Panc1 (cell line): ENCODE measurements around the gene SETD2.

Source experiments
- POLR2AphosphoS5 ChIP-seq: IDR thresholded peaks from 2 replicates; pipeline ENCODE4 v1.6.1; 2012; ENCODE audit warnings: mild to moderate bottlenecking, low read depth, low read length, moderate library complexity
- SIN3A ChIP-seq: IDR thresholded peaks from 2 replicates; pipeline ENCODE4 v1.6.1; 2012; ENCODE audit warnings: low read depth, mild to moderate bottlenecking, low read length, moderate library complexity, borderline replicate concordance; ENCODE audit not compliant: insufficient read depth
- TCF7L2 ChIP-seq: IDR thresholded peaks from 2 replicates; pipeline ENCODE4 v1.6.1; 2011; ENCODE audit warnings: mild to moderate bottlenecking, low read depth, low read length, inconsistent platforms
- TF ChIP-seq, protein P1 (sequence below): fragments of 450-650 bp; IDR thresholded peaks from 2 replicates; pipeline ENCODE4 v1.5.1; 2017; ENCODE audit warnings: mild to moderate bottlenecking
- TF ChIP-seq, protein P2 (sequence below), 2 experiments: IDR thresholded peaks; 2 replicates each; pipeline ENCODE4 v1.6.1; 2011 to 2012; ENCODE audit warnings: low read depth in 2 of 2, control low read depth in 1 of 2, low read length in 1 of 2, mild to moderate bottlenecking in 1 of 2, moderate library complexity in 1 of 2; ENCODE audit not compliant: insufficient read depth in 1 of 2

DNA sequence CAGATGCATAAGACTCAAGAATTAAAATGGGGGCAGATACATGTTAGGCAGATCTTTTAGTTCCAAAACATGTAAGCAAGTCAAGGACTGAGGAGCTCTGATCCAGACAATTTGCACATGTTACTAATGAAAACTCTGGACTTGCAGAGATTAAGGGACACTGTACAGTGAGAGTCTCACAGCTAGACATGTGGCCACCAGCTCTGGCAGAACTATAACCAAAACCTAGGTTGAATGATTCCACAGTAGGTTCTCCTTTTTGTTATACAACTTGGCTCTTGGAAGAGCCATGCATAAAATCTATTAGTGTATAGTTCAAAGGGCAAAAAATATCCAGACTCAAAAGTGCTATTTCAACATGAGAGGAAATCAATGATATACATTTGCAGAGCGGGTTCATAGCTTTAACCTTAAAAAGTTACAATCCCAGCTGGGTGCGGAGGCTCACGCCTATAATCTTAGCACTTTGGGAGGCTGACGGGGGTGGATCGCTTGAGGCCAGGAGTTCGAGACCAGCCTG is 61.8 kb downstream of the SETD2 start:
- TF ChIP-seq, protein P1, sequence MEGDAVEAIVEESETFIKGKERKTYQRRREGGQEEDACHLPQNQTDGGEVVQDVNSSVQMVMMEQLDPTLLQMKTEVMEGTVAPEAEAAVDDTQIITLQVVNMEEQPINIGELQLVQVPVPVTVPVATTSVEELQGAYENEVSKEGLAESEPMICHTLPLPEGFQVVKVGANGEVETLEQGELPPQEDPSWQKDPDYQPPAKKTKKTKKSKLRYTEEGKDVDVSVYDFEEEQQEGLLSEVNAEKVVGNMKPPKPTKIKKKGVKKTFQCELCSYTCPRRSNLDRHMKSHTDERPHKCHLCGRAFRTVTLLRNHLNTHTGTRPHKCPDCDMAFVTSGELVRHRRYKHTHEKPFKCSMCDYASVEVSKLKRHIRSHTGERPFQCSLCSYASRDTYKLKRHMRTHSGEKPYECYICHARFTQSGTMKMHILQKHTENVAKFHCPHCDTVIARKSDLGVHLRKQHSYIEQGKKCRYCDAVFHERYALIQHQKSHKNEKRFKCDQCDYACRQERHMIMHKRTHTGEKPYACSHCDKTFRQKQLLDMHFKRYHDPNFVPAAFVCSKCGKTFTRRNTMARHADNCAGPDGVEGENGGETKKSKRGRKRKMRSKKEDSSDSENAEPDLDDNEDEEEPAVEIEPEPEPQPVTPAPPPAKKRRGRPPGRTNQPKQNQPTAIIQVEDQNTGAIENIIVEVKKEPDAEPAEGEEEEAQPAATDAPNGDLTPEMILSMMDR = no peak
- no peak for TF ChIP-seq POLR2AphosphoS5
- TF ChIP-seq, protein P2, sequence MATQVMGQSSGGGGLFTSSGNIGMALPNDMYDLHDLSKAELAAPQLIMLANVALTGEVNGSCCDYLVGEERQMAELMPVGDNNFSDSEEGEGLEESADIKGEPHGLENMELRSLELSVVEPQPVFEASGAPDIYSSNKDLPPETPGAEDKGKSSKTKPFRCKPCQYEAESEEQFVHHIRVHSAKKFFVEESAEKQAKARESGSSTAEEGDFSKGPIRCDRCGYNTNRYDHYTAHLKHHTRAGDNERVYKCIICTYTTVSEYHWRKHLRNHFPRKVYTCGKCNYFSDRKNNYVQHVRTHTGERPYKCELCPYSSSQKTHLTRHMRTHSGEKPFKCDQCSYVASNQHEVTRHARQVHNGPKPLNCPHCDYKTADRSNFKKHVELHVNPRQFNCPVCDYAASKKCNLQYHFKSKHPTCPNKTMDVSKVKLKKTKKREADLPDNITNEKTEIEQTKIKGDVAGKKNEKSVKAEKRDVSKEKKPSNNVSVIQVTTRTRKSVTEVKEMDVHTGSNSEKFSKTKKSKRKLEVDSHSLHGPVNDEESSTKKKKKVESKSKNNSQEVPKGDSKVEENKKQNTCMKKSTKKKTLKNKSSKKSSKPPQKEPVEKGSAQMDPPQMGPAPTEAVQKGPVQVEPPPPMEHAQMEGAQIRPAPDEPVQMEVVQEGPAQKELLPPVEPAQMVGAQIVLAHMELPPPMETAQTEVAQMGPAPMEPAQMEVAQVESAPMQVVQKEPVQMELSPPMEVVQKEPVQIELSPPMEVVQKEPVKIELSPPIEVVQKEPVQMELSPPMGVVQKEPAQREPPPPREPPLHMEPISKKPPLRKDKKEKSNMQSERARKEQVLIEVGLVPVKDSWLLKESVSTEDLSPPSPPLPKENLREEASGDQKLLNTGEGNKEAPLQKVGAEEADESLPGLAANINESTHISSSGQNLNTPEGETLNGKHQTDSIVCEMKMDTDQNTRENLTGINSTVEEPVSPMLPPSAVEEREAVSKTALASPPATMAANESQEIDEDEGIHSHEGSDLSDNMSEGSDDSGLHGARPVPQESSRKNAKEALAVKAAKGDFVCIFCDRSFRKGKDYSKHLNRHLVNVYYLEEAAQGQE (IDR thresholded peaks at IDR 0.05; ENCODE audit: insufficient read depth in 1 of 2, low read depth in 2 of 2, low read length in 1 of 2) = no peak
- TF ChIP-seq SIN3A = no peak
- TF ChIP-seq TCF7L2 = no peak
